ENCODE data around the gene PALM3. TPM values are rescaled to one million over a fixed set of nuclear protein-coding genes. Genes with fewer than 3 reads are reported as not detected.
"Not testable (repeated sequence)": the region's sequence is repeated elsewhere in the genome, so short reads cannot be mapped to it uniquely, and the experiment has no call there.

PALM3 gene
- polyA plus RNA-seq, 3 donors = not detected

DNA sequence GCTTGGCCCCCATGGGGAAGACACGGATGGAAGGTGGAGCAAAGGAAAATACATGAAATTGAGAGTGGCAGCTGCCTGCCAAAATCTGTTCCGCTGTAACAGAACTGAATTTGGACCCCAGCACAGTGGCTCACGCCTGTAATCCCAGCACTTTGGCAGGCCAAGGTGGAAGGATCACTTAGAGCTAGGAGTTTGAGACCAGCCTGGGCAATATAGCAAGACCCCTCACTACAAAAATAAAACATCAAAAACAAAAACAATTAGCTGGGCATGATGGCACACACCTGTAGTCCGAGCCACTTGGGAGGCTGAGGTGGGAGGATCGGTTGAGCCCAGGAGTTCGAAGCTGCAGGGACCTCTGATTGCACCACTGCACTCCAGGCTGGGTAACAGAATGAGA, 9.4 kb downstream of the PALM3 start:
- H2AFZ ChIP-seq (ENCODE audit: insufficient read depth, low read depth, low read length, poor library complexity, severe bottlenecking) = no peak overlapping the region
- H3K4me3 ChIP-seq (replicated peaks in 1 of 3; ENCODE audit: low read depth in 2 of 3, low read length in 3 of 3) = no peak overlapping the region
- Mint-ChIP-seq H3K27me3 (ENCODE audit: low read depth in 3 of 3) (peaks cover 30 to 36% (median 33%) of the 10 kb centered on the region in 3 donors), H3K9me3 (peaks cover 5 to 16% (median 10%) of the 10 kb centered on the region in 7 donors), H3K4me3 (no peak overlapping the region), H3K36me3 (peaks cover 44 to 55% of the 10 kb centered on the region in 2 donors), H3K4me1 (peaks cover 7% of the 10 kb centered on the region), H3K27ac (no peak overlapping the region)
- peaks cover 37 to 51% of the 10 kb centered on the region in 2 donors for H3K36me3 ChIP-seq (replicated peaks in 1 of 2; ENCODE audit: control insufficient read depth in 1 of 2, insufficient read depth in 2 of 2, low read length in 2 of 2)
- peaks cover 0 to 19% of the 10 kb centered on the region in 2 donors for H3K27me3 ChIP-seq (ENCODE audit: control insufficient read depth in 2 of 2, insufficient read depth in 2 of 2, low read length in 2 of 2)
- no peaks in the 10 kb centered on the region for H3K4me1 ChIP-seq (ENCODE audit: control insufficient read depth in 1 of 2, insufficient read depth in 2 of 2, low read length in 2 of 2)
- intact Hi-C loops (cut with micrococcal nuclease) = no loop called here
- H3K9ac ChIP-seq (ENCODE audit: insufficient read depth, low read length, poor library complexity, severe bottlenecking) = no peak overlapping the region
- H3K9me3 ChIP-seq (replicated peaks in 1 of 2; ENCODE audit: control insufficient read depth in 1 of 2, insufficient read depth in 1 of 2, low read length in 2 of 2) = peaks cover 5 to 10% of the 10 kb centered on the region in 2 donors
- no peak overlapping the region for H3K27ac ChIP-seq (ENCODE audit: low read depth in 1 of 2, low read length in 2 of 2)
- DNase-seq = no peak
- WGBS (ENCODE audit: insufficient coverage) = 100% methylated on average over 2 of the region's 6 CpGs
- no peak overlapping the region for H3K4me2 ChIP-seq (replicated peaks; ENCODE audit: extremely low read depth, low read length, poor library complexity, severe bottlenecking)
- H3K79me2 ChIP-seq (ENCODE audit: insufficient read depth, low read length) = no peaks in the 10 kb centered on the region
- peaks cover 8% of the 10 kb centered on the region for H4K20me1 ChIP-seq (ENCODE audit: insufficient read depth, low read length)
- TF ChIP-seq, protein P1, sequence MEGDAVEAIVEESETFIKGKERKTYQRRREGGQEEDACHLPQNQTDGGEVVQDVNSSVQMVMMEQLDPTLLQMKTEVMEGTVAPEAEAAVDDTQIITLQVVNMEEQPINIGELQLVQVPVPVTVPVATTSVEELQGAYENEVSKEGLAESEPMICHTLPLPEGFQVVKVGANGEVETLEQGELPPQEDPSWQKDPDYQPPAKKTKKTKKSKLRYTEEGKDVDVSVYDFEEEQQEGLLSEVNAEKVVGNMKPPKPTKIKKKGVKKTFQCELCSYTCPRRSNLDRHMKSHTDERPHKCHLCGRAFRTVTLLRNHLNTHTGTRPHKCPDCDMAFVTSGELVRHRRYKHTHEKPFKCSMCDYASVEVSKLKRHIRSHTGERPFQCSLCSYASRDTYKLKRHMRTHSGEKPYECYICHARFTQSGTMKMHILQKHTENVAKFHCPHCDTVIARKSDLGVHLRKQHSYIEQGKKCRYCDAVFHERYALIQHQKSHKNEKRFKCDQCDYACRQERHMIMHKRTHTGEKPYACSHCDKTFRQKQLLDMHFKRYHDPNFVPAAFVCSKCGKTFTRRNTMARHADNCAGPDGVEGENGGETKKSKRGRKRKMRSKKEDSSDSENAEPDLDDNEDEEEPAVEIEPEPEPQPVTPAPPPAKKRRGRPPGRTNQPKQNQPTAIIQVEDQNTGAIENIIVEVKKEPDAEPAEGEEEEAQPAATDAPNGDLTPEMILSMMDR (IDR thresholded peaks at IDR 0.05) = no peak

GRCh38 chr19:14051980-14052379, 9.9 kb downstream of the PALM3 start:
- no peak overlapping the region for H3K27ac ChIP-seq (ENCODE audit: low read depth in 1 of 2, low read length in 2 of 2)
- H3K9me3 Mint-ChIP-seq = peaks cover 5 to 16% (median 10%) of the 10 kb centered on the region in 7 donors
- no peak overlapping the region for H3K4me2 ChIP-seq (replicated peaks; ENCODE audit: extremely low read depth, low read length, poor library complexity, severe bottlenecking)
- H2AFZ ChIP-seq (ENCODE audit: insufficient read depth, low read depth, low read length, poor library complexity, severe bottlenecking) = no peak overlapping the region
- no peak overlapping the region for H3K4me3 Mint-ChIP-seq
- no peaks in the 10 kb centered on the region for H3K79me2 ChIP-seq (ENCODE audit: insufficient read depth, low read length)
- intact Hi-C loops (cut with micrococcal nuclease) = no loop called here
- no peaks in the 10 kb centered on the region for H3K4me1 ChIP-seq (ENCODE audit: control insufficient read depth in 1 of 2, insufficient read depth in 2 of 2, low read length in 2 of 2)
- TF ChIP-seq, protein P1 (IDR thresholded peaks at IDR 0.05) = no peak
- 95% methylated on average over 4 of the region's 9 CpGs for WGBS (ENCODE audit: insufficient coverage)
- H3K27me3 ChIP-seq (ENCODE audit: control insufficient read depth in 2 of 2, insufficient read depth in 2 of 2, low read length in 2 of 2) = peaks cover 0 to 15% of the 10 kb centered on the region in 2 donors
- no peak overlapping the region for H3K4me3 ChIP-seq (replicated peaks in 1 of 3; ENCODE audit: low read depth in 2 of 3, low read length in 3 of 3)
- H3K9ac ChIP-seq (ENCODE audit: insufficient read depth, low read length, poor library complexity, severe bottlenecking) = no peak overlapping the region
- H3K36me3 ChIP-seq (replicated peaks in 1 of 2; ENCODE audit: control insufficient read depth in 1 of 2, insufficient read depth in 2 of 2, low read length in 2 of 2) = peaks cover 37 to 52% of the 10 kb centered on the region in 2 donors
- H3K36me3 Mint-ChIP-seq = peaks cover 48 to 60% of the 10 kb centered on the region in 2 donors
- H3K27me3 Mint-ChIP-seq (ENCODE audit: low read depth in 3 of 3) = peaks cover 27 to 32% (median 29%) of the 10 kb centered on the region in 3 donors
- DNase-seq = no peak
- peaks cover 8% of the 10 kb centered on the region for H4K20me1 ChIP-seq (ENCODE audit: insufficient read depth, low read length)
- H3K4me1 Mint-ChIP-seq = peaks cover 9% of the 10 kb centered on the region
- H3K27ac Mint-ChIP-seq = no peak overlapping the region
- H3K9me3 ChIP-seq (replicated peaks in 1 of 2; ENCODE audit: control insufficient read depth in 1 of 2, insufficient read depth in 1 of 2, low read length in 2 of 2) = peaks cover 5 to 10% of the 10 kb centered on the region in 2 donors

DNA sequence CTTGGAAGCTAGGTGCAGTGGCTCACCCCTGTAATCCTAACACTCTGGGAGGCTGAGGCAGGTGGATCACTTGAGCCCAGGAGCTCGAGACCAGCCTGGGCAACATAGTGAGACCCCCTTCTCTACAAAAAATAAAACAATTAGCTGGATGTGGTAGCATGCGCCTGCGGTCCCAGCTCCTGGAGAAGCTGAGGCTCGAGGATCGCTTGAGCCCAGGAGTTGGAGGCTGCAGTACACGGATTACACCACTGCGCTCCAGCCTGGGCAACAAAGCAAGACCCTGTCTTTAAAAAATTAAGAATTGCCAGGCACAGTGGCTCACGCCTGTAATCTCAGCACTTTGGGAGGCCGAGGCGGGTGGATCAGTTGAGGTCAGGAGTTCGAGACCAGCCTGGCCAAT, 10.9 kb downstream of the PALM3 start:
- H3K4me3 Mint-ChIP-seq; H3K4me2 ChIP-seq (replicated peaks; ENCODE audit: extremely low read depth, low read length, poor library complexity, severe bottlenecking); H3K4me3 ChIP-seq (replicated peaks in 1 of 3; ENCODE audit: low read depth in 2 of 3, low read length in 3 of 3); H3K27ac Mint-ChIP-seq; H3K4me1 ChIP-seq (ENCODE audit: control insufficient read depth in 1 of 2, insufficient read depth in 2 of 2, low read length in 2 of 2); H3K79me2 ChIP-seq (ENCODE audit: insufficient read depth, low read length); H3K27ac ChIP-seq (ENCODE audit: low read depth in 1 of 2, low read length in 2 of 2); H3K27me3 ChIP-seq (ENCODE audit: control insufficient read depth in 2 of 2, insufficient read depth in 2 of 2, low read length in 2 of 2); DNase-seq; H3K9ac ChIP-seq (ENCODE audit: insufficient read depth, low read length, poor library complexity, severe bottlenecking); H4K20me1 ChIP-seq (ENCODE audit: insufficient read depth, low read length); intact Hi-C loops (cut with micrococcal nuclease); H2AFZ ChIP-seq (ENCODE audit: insufficient read depth, low read depth, low read length, poor library complexity, severe bottlenecking); H3K9me3 ChIP-seq (replicated peaks in 1 of 2; ENCODE audit: control insufficient read depth in 1 of 2, insufficient read depth in 1 of 2, low read length in 2 of 2): not testable (repeated sequence)
- Mint-ChIP-seq H3K27me3 (ENCODE audit: low read depth in 3 of 3) (peaks cover 20 to 23% (median 20%) of the 10 kb centered on the region in 3 donors), H3K4me1 (peaks cover 14% of the 10 kb centered on the region), H3K9me3 (peaks cover 5 to 16% (median 10%) of the 10 kb centered on the region in 7 donors), H3K36me3 (peaks cover 52 to 69% of the 10 kb centered on the region in 2 donors)
- 96% methylated on average over 7 of the region's 11 CpGs for WGBS (ENCODE audit: insufficient coverage)
- peaks cover 44 to 59% of the 10 kb centered on the region in 2 donors for H3K36me3 ChIP-seq (replicated peaks in 1 of 2; ENCODE audit: control insufficient read depth in 1 of 2, insufficient read depth in 2 of 2, low read length in 2 of 2)

All from CD14-positive monocyte (primary cell).